HG03439 (cell line): ENCODE measurements around the gene SSR4.
"Not testable (repeated sequence)": the region's sequence is repeated elsewhere in the genome, so short reads cannot be mapped to it uniquely, and the experiment has no call there.

Experiments used
- ATAC-seq: cut with Tn5 transposase; IDR thresholded peaks from one replicate; pipeline ENCODE4 v1.9.1; 2021; ENCODE audit warnings: mild to moderate bottlenecking, moderate library complexity; ENCODE audit not compliant: unreplicated experiment

SSR4 gene

GRCh38 chrX:153803211-153804099 lies 9.0 kb downstream of the SSR4 start:
- no peak for ATAC-seq

GRCh38 chrX:153804100-153804595 lies 9.7 kb downstream of the SSR4 start:
- ATAC-seq, result no peak

GRCh38 chrX:153804621-153805020 lies 10.2 kb downstream of the SSR4 start:
- no peak for ATAC-seq

GRCh38 chrX:153805436-153805835 lies 11.0 kb downstream of the SSR4 start:
- no peak for ATAC-seq

GRCh38 chrX:153806999-153807575 lies 12.6 kb downstream of the SSR4 start:
- ATAC-seq, result no peak

GRCh38 chrX:153807976-153808375 lies 13.5 kb downstream of the SSR4 start:
- ATAC-seq, result no peak

GRCh38 chrX:153812220-153812619 lies 17.8 kb downstream of the SSR4 start:
- ATAC-seq, result no peak

GRCh38 chrX:153813161-153813560 lies 18.7 kb downstream of the SSR4 start:
- no peak for ATAC-seq

- ATAC-seq, result no peak
Observed at GRCh38 chrX:153814591-153815315, 20.3 kb downstream of the SSR4 start.

GRCh38 chrX:153816831-153817690 lies 22.6 kb downstream of the SSR4 start:
- ATAC-seq, result no peak

GRCh38 chrX:153818064-153818463 lies 23.6 kb downstream of the SSR4 start:
- ATAC-seq, result not testable (repeated sequence)

GRCh38 chrX:153818571-153819383 lies 24.3 kb downstream of the SSR4 start:
- ATAC-seq, result no peak

- ATAC-seq, result no peak
Observed at GRCh38 chrX:153819384-153820040, 25.0 kb downstream of the SSR4 start.

GRCh38 chrX:153820601-153821000 lies 26.1 kb downstream of the SSR4 start:
- ATAC-seq, result no peak

- ATAC-seq, result no peak
Observed at GRCh38 chrX:153821066-153821465, 26.6 kb downstream of the SSR4 start.

GRCh38 chrX:153824348-153824747 lies 29.9 kb downstream of the SSR4 start:
- no peak for ATAC-seq

- ATAC-seq, result no peak
Observed at GRCh38 chrX:153825042-153825441, 30.6 kb downstream of the SSR4 start.

GRCh38 chrX:153827016-153827415 lies 32.5 kb downstream of the SSR4 start:
- ATAC-seq, result no peak

GRCh38 chrX:153827903-153828302 lies 33.4 kb downstream of the SSR4 start:
- ATAC-seq, result no peak
